Measurements from ENCODE around the gene TMEM132C. TPM values are rescaled to one million over a fixed set of nuclear protein-coding genes. Genes with fewer than 3 reads are reported as not detected.

Gene TMEM132C
- polyA plus RNA-seq, 1 of the 3 experiments (the other 2 are of a cell fraction) = not detected

- CTCF ChIA-PET = no interaction called here
Observed at GRCh38 chr12:128325646-128326045, 58.7 kb downstream of the TMEM132C start.

More at GRCh38 chr12:128325646-128326045, 58.7 kb downstream of the TMEM132C start:
- Histone ChIP-seq H3K4me1 (ENCODE audit: control insufficient read depth in 1 of 2, insufficient read depth in 2 of 2, low read depth in 1 of 2, low read length in 1 of 2) (no peaks in the 10 kb centered on the region), H2AFZ (ENCODE audit: low read depth) (no peak overlapping the region), H3K27ac (ENCODE audit: low read depth in 2 of 2, low read length in 1 of 2) (no peak overlapping the region), H3K27me3 (ENCODE audit: insufficient read depth) (no peaks in the 10 kb centered on the region), H3K4me2 (no peak overlapping the region), H3K9ac (no peak overlapping the region), H3K79me2 (ENCODE audit: insufficient read depth) (no peaks in the 10 kb centered on the region), H4K20me1 (ENCODE audit: insufficient read depth) (no peaks in the 10 kb centered on the region), H3K9me3 (no peaks in the 10 kb centered on the region), H3K4me3 (ENCODE audit: low read depth in 2 of 2, low read length in 1 of 2) (no peak overlapping the region), H3K36me3 (replicated peaks in 1 of 2; ENCODE audit: control insufficient read depth in 1 of 2, insufficient read depth in 2 of 2, low read length in 1 of 2) (no peaks in the 10 kb centered on the region), H3K9me2 (no peaks in the 10 kb centered on the region), H3F3A (replicated peaks; ENCODE audit: insufficient read depth) (no peaks in the 10 kb centered on the region)
- POLR2A ChIA-PET = no interaction called here
- TF ChIP-seq EZH2phosphoT487 (IDR thresholded peaks at IDR 0.05; ENCODE audit: borderline replicate concordance, low read depth) (no peak), CTCF (IDR thresholded peaks at IDR 0.05) (no peak), ELF1 (IDR thresholded peaks at IDR 0.05) (no peak), MEF2A (IDR thresholded peaks at IDR 0.05; ENCODE audit: borderline replicate concordance, low read depth) (no peak), RFX5 (IDR thresholded peaks at IDR 0.05; ENCODE audit: low read length) (no peak), SMC3 (IDR thresholded peaks at IDR 0.05; ENCODE audit: low read depth, low read length) (no peak), IRF3 (IDR thresholded peaks at IDR 0.05; ENCODE audit: low read depth, low read length) (no peak), REST (IDR thresholded peaks at IDR 0.05; ENCODE audit: low read depth, low read length) (no peak), MXI1 (IDR thresholded peaks at IDR 0.05; ENCODE audit: low read depth, low read length) (no peak), TAF1 (IDR thresholded peaks at IDR 0.05; ENCODE audit: borderline replicate concordance, low read depth, low read length) (no peak), FOXM1 (IDR thresholded peaks at IDR 0.05; ENCODE audit: low read depth) (no peak), TEAD4 (IDR thresholded peaks at IDR 0.05; ENCODE audit: borderline replicate concordance, insufficient read depth) (no peak), EP300 (IDR thresholded peaks at IDR 0.05; ENCODE audit: borderline replicate concordance in 1 of 2, low read depth in 1 of 2, low read length in 1 of 2) (no peak), JUND (IDR thresholded peaks at IDR 0.05) (no peak), MAX (IDR thresholded peaks at IDR 0.05; ENCODE audit: low read depth) (no peak), FOXJ3 (CRISPR knock-in tag; IDR thresholded peaks at IDR 0.05) (no peak), PBX3 (IDR thresholded peaks at IDR 0.05) (no peak), ZBTB33 (IDR thresholded peaks at IDR 0.05; ENCODE audit: borderline replicate concordance, low read depth) (no peak), POLR2AphosphoS5 (IDR thresholded peaks at IDR 0.05; ENCODE audit: low read depth, low read length) (no peak)
- WGBS (ENCODE audit: low lambda C conversion rate) = 24% methylated on average over 12 of the region's 12 CpGs
- no peak for DNase-seq

Data from SK-N-SH (cell line).